Activated CD4-positive, alpha-beta memory T cell treated with anti-CD3 and anti-CD28 coated beads for 36 hours (primary cell): ENCODE measurements around the gene PLEKHA6. TPM values are rescaled to one million over a fixed set of nuclear protein-coding genes. Genes with fewer than 3 reads are reported as not detected.
"Not testable (repeated sequence)": the region's sequence is repeated elsewhere in the genome, so short reads cannot be mapped to it uniquely, and the experiment has no call there.

Experiments
- CTCF ChIA-PET: fragments of 350-600 bp; sonication (Branson Sonifier 250); formaldehyde crosslinking; loops from one replicate; lab custom pipeline; 2021; ENCODE audit warnings: antibody characterized with exemption, inconsistent platforms; lab: Charles Lee
- POLR2A ChIA-PET: fragments of 350-600 bp; sonication (Branson Sonifier 250); formaldehyde crosslinking; loops from one replicate; lab custom pipeline; 2021; ENCODE audit warnings: antibody characterized with exemption; lab: Charles Lee
- DNase-seq: peaks from one replicate; pipeline ENCODE4 v3.0.0-alpha.2; 2020
- H3K27ac Mint-ChIP-seq: one replicate; pipeline ENCODE4 v1.8.0; 2021; ENCODE audit warnings: mixed read lengths
- H3K27me3 Mint-ChIP-seq: one replicate; pipeline ENCODE4 v1.8.0; 2021; ENCODE audit warnings: mixed read lengths
- H3K36me3 Mint-ChIP-seq: one replicate; pipeline ENCODE4 v1.8.0; 2021; ENCODE audit warnings: mixed read lengths
- H3K4me1 Mint-ChIP-seq: one replicate; pipeline ENCODE4 v1.8.0; 2021; ENCODE audit warnings: low read depth, mixed read lengths
- H3K4me3 Mint-ChIP-seq: one replicate; pipeline ENCODE4 v1.8.0; 2021; ENCODE audit warnings: mild to moderate bottlenecking, mixed read lengths
- H3K9me3 Mint-ChIP-seq: one replicate; pipeline ENCODE4 v1.8.0; 2021; ENCODE audit warnings: mixed read lengths
- intact Hi-C: fragments of 100-400 bp; cut with micrococcal nuclease; formaldehyde crosslinking; loops from one replicate; pipeline ENCODE4 v1.15.1; 2023
- total RNA-seq, 2 experiments: library from RNA; stranded (reverse); gene quantifications; one replicate each; pipeline ENCODE4 v1.2.3, GENCODE V29; 2021

Gene PLEKHA6
- total RNA-seq, 2 experiments from 2014 or later: 0.52 to 0.80 TPM

GRCh38 chr1:204237515-204237914 is 122.2 kb downstream of the PLEKHA6 start:
- CTCF ChIA-PET: not testable (repeated sequence)

GRCh38 chr1:204232526-204232925 is 127.2 kb downstream of the PLEKHA6 start:
- DNase-seq: no peak
- Mint-ChIP-seq H3K9me3 (no peaks in the 10 kb centered on the region), H3K27ac (no peak overlapping the region), H3K36me3 (no peaks in the 10 kb centered on the region), H3K4me3 (no peak overlapping the region), H3K27me3 (no peaks in the 10 kb centered on the region), H3K4me1 (no peaks in the 10 kb centered on the region)
- ChIA-PET CTCF (interaction anchor here (1.6 kb wide), 1 partner anchor 26 kb away, joined by 6 read pairs; no protein-coding TSS in a partner anchor), POLR2A (no interaction called here)
- intact Hi-C loops: no loop called here

More at GRCh38 chr1:204237515-204237914, 122.2 kb downstream of the PLEKHA6 start:
- H3K9me3 Mint-ChIP-seq, DNase-seq, H3K4me1 Mint-ChIP-seq, POLR2A ChIA-PET, H3K4me3 Mint-ChIP-seq, H3K27me3 Mint-ChIP-seq, H3K36me3 Mint-ChIP-seq, intact Hi-C loops, H3K27ac Mint-ChIP-seq: not testable (repeated sequence)

GRCh38 chr1:204230211-204230610 is 129.5 kb downstream of the PLEKHA6 start:
- CTCF ChIA-PET: interaction anchor here (1.2 to 1.7 kb wide), 3 partner anchors 28 to 134 kb away, joined by 3 to 5 read pairs (median 3); no protein-coding TSS in a partner anchor
- H3K36me3 Mint-ChIP-seq: no peaks in the 10 kb centered on the region
- no peak overlapping the region for H3K27ac Mint-ChIP-seq
- no peaks in the 10 kb centered on the region for H3K27me3 Mint-ChIP-seq
- H3K9me3 Mint-ChIP-seq: no peaks in the 10 kb centered on the region
- POLR2A ChIA-PET: no interaction called here
- no peak for DNase-seq
- intact Hi-C loops: no loop called here
- no peaks in the 10 kb centered on the region for H3K4me1 Mint-ChIP-seq
- H3K4me3 Mint-ChIP-seq: no peak overlapping the region

- ChIA-PET CTCF (interaction anchor here (1.2 kb wide), 3 partner anchors 22 to 135 kb away, joined by 3 read pairs; no protein-coding TSS in a partner anchor), POLR2A (no interaction called here)
- Mint-ChIP-seq H3K4me1 (no peaks in the 10 kb centered on the region), H3K27ac (no peak overlapping the region), H3K9me3 (no peaks in the 10 kb centered on the region), H3K27me3 (no peaks in the 10 kb centered on the region), H3K4me3 (no peak overlapping the region), H3K36me3 (no peaks in the 10 kb centered on the region)
- no peak for DNase-seq
- intact Hi-C loops: no loop called here
Observed at GRCh38 chr1:204228896-204229295, 130.8 kb downstream of the PLEKHA6 start.

GRCh38 chr1:204227996-204228785 is 131.5 kb downstream of the PLEKHA6 start:
- Mint-ChIP-seq H3K4me3 (no peak overlapping the region), H3K36me3 (no peaks in the 10 kb centered on the region), H3K4me1 (no peaks in the 10 kb centered on the region), H3K27ac (no peak overlapping the region), H3K9me3 (no peaks in the 10 kb centered on the region), H3K27me3 (no peaks in the 10 kb centered on the region)
- no peak for DNase-seq
- intact Hi-C loops: no loop called here
- ChIA-PET POLR2A (no interaction called here), CTCF (interaction anchor here (0.7 to 1.2 kb wide), 2 partner anchors 21 to 22 kb away, joined by 3 to 4 read pairs; no protein-coding TSS in a partner anchor)

GRCh38 chr1:204227351-204227750 is 132.4 kb downstream of the PLEKHA6 start:
- intact Hi-C loops: no loop called here
- Mint-ChIP-seq H3K27me3 (no peaks in the 10 kb centered on the region), H3K4me1 (no peaks in the 10 kb centered on the region), H3K36me3 (no peaks in the 10 kb centered on the region), H3K4me3 (no peak overlapping the region), H3K9me3 (no peaks in the 10 kb centered on the region), H3K27ac (no peak overlapping the region)
- ChIA-PET POLR2A (no interaction called here), CTCF (interaction anchor here (0.7 to 1.2 kb wide), 2 partner anchors 20 to 21 kb away, joined by 4 read pairs; no protein-coding TSS in a partner anchor)
- DNase-seq: no peak

GRCh38 chr1:204225841-204226735 is 133.6 kb downstream of the PLEKHA6 start:
- Mint-ChIP-seq H3K4me3 (no peak overlapping the region), H3K4me1 (no peaks in the 10 kb centered on the region), H3K9me3 (no peaks in the 10 kb centered on the region), H3K27ac (no peak overlapping the region), H3K36me3 (no peaks in the 10 kb centered on the region), H3K27me3 (no peaks in the 10 kb centered on the region)
- DNase-seq: no peak
- POLR2A ChIA-PET: no interaction called here
- CTCF ChIA-PET: interaction anchor here (1.2 kb wide), 1 partner anchor 19 kb away, joined by 4 read pairs; no protein-coding TSS in a partner anchor
- intact Hi-C loops: no loop called here

- Mint-ChIP-seq H3K4me3 (no peak overlapping the region), H3K4me1 (no peaks in the 10 kb centered on the region), H3K36me3 (no peaks in the 10 kb centered on the region), H3K27me3 (no peaks in the 10 kb centered on the region), H3K27ac (no peak overlapping the region), H3K9me3 (no peaks in the 10 kb centered on the region)
- POLR2A ChIA-PET: no interaction called here
- CTCF ChIA-PET: no interaction called here
- intact Hi-C loops: no loop called here
- no peak for DNase-seq
Observed at GRCh38 chr1:204224655-204225054, 135.1 kb downstream of the PLEKHA6 start.

GRCh38 chr1:204223129-204223860 is 136.4 kb downstream of the PLEKHA6 start:
- no peaks in the 10 kb centered on the region for H3K4me1 Mint-ChIP-seq
- H3K4me3 Mint-ChIP-seq: no peak overlapping the region
- no peak for DNase-seq
- H3K9me3 Mint-ChIP-seq: no peaks in the 10 kb centered on the region
- POLR2A ChIA-PET: no interaction called here
- CTCF ChIA-PET: no interaction called here
- no peak overlapping the region for H3K27ac Mint-ChIP-seq
- intact Hi-C loops: no loop called here
- H3K36me3 Mint-ChIP-seq: no peaks in the 10 kb centered on the region
- no peaks in the 10 kb centered on the region for H3K27me3 Mint-ChIP-seq

GRCh38 chr1:204222764-204223055 is 137.0 kb downstream of the PLEKHA6 start:
- CTCF ChIA-PET: no interaction called here
- no peaks in the 10 kb centered on the region for H3K9me3 Mint-ChIP-seq

GRCh38 chr1:204222006-204222763 is 137.5 kb downstream of the PLEKHA6 start:
- POLR2A ChIA-PET: no interaction called here
- no peaks in the 10 kb centered on the region for H3K4me1 Mint-ChIP-seq
- H3K9me3 Mint-ChIP-seq: no peaks in the 10 kb centered on the region
- CTCF ChIA-PET: no interaction called here
- H3K36me3 Mint-ChIP-seq: no peaks in the 10 kb centered on the region
- DNase-seq: no peak
- H3K27ac Mint-ChIP-seq: no peak overlapping the region
- no peaks in the 10 kb centered on the region for H3K27me3 Mint-ChIP-seq
- H3K4me3 Mint-ChIP-seq: no peak overlapping the region
- intact Hi-C loops: no loop called here

More at GRCh38 chr1:204222764-204223055, 137.0 kb downstream of the PLEKHA6 start:
- Mint-ChIP-seq H3K4me1 (no peaks in the 10 kb centered on the region), H3K27me3 (no peaks in the 10 kb centered on the region), H3K27ac (no peak overlapping the region), H3K4me3 (no peak overlapping the region), H3K36me3 (no peaks in the 10 kb centered on the region)
- no peak for DNase-seq
- intact Hi-C loops: no loop called here
- POLR2A ChIA-PET: no interaction called here
